Uterus (tissue), 4 donors: ENCODE measurements around the gene NAB2. TPM values are rescaled to one million over a fixed set of nuclear protein-coding genes. Genes with fewer than 3 reads are reported as not detected.
"Not testable (repeated sequence)": the region's sequence is repeated elsewhere in the genome, so short reads cannot be mapped to it uniquely, and the experiment has no call there.

Experiments used
- DNase-seq, 2 donors: peaks; one replicate each; pipeline ENCODE4 v3.0.0-alpha.2; 2019 to 2020
- H3K27ac ChIP-seq, 2 donors: fragments of 200-600 bp; sonication (generic); 1 replicate in 1 of 2; 2 replicates in 1 of 2; pipeline ENCODE4 v1.5.1; 2016 to 2018
- H3K27me3 ChIP-seq, 2 donors: fragments of 200-600 bp; sonication (generic); one replicate each; pipeline ENCODE4 v1.5.1; 2018 to 2019; ENCODE audit warnings: control low read depth in 1 of 2
- H3K36me3 ChIP-seq, 2 donors: fragments of 200-600 bp; sonication (generic); one replicate each; pipeline ENCODE4 v1.5.1; 2019; ENCODE audit warnings: control low read depth in 1 of 2
- H3K4me1 ChIP-seq, 2 donors: fragments of 200-600 bp; sonication (generic); one replicate each; pipeline ENCODE4 v1.5.1; 2018 to 2019; ENCODE audit warnings: control low read depth in 1 of 2
- H3K4me3 ChIP-seq, 2 donors: fragments of 200-600 bp; sonication (generic); 1 replicate in 1 of 2; 2 replicates in 1 of 2; pipeline ENCODE4 v1.5.1; 2018 to 2019; ENCODE audit warnings: mild to moderate bottlenecking in 1 of 2
- H3K9me3 ChIP-seq, 2 donors: fragments of 200-600 bp; sonication (generic); one replicate each; pipeline ENCODE4 v1.5.1; 2019; ENCODE audit warnings: control low read depth in 1 of 2
- CTCF ChIP-seq, 4 experiments: fragments of 200-600 bp in 2 of 4; fragments of 450-650 bp in 2 of 4; sonication (generic) in 2 of 4; IDR thresholded peaks; one replicate each; pipeline ENCODE4 v1.5.1; 2016 to 2019; ENCODE audit warnings: antibody characterized with exemption in 4 of 4, mild to moderate bottlenecking in 2 of 4, moderate library complexity in 1 of 4
- POLR2A ChIP-seq, 2 donors: fragments of 450-650 bp; IDR thresholded peaks; one replicate each; pipeline ENCODE4 v1.6.1; 2016; ENCODE audit warnings: antibody characterized with exemption in 2 of 2, mild to moderate bottlenecking in 1 of 2, moderate library complexity in 1 of 2
- intact Hi-C: fragments of 100-400 bp; cut with DNase I; formaldehyde crosslinking; loops from one replicate; pipeline ENCODE4 v1.15.1; 2023; ENCODE audit warnings: low total_unique reads
- total RNA-seq, 4 donors: library from RNA; depleted of rRNA in 3 of 4; stranded (reverse); fragments of >200 nt in 3 of 4; gene quantifications; one replicate each; pipeline versions ENCODE4 v1.1.0 to v1.2.4, GENCODE V29; 2014 to 2023
- donor health status: DM: yes; HTN: yes; CAD: no.

The NAB2 gene
- total RNA-seq, 4 donors from 2014 or later = 9.1 to 85.8 (median 33.9) TPM

- Histone ChIP-seq H3K4me3 (no peak overlapping the region), H3K36me3 (no peaks in the 10 kb centered on the region), H3K4me1 (peaks cover 0 to 9% of the 10 kb centered on the region in 2 donors), H3K9me3 (no peaks in the 10 kb centered on the region), H3K27ac (no peak overlapping the region), H3K27me3 (no peaks in the 10 kb centered on the region)
- TF ChIP-seq CTCF (IDR thresholded peaks at IDR 0.05) = no peak
- no peak for DNase-seq
- intact Hi-C loops = no loop called here
These were observed 27.8 kb downstream of the NAB2 start for GRCh38 chr12:57116580-57117281.

- no peaks in the 10 kb centered on the region for H3K27me3 ChIP-seq
- no peak for DNase-seq
- intact Hi-C loops = no loop called here
- no peak overlapping the region for H3K4me3 ChIP-seq
- H3K36me3 ChIP-seq = no peaks in the 10 kb centered on the region
- no peak overlapping the region for H3K27ac ChIP-seq
- TF ChIP-seq POLR2A (IDR thresholded peaks at IDR 0.05) = no peak
- TF ChIP-seq CTCF (IDR thresholded peaks at IDR 0.05) = no peak
- no peaks in the 10 kb centered on the region for H3K9me3 ChIP-seq
- H3K4me1 ChIP-seq = no peaks in the 10 kb centered on the region
These were observed 29.9 kb downstream of the NAB2 start for GRCh38 chr12:57118711-57119271.

GRCh38 chr12:57119294-57120085 is 30.6 kb downstream of the NAB2 start:
- no peak for TF ChIP-seq POLR2A (IDR thresholded peaks at IDR 0.05)
- TF ChIP-seq CTCF (IDR thresholded peaks at IDR 0.05) = no peak
- no peak for DNase-seq
- intact Hi-C loops = no loop called here
- Histone ChIP-seq H3K27me3 (no peaks in the 10 kb centered on the region), H3K27ac (no peak overlapping the region), H3K4me1 (no peaks in the 10 kb centered on the region), H3K4me3 (no peak overlapping the region), H3K9me3 (no peaks in the 10 kb centered on the region), H3K36me3 (no peaks in the 10 kb centered on the region)

- H3K27ac ChIP-seq, H3K9me3 ChIP-seq, H3K36me3 ChIP-seq, DNase-seq, H3K4me1 ChIP-seq, H3K27me3 ChIP-seq, H3K4me3 ChIP-seq, intact Hi-C loops: not testable (repeated sequence)
These were observed 31.8 kb downstream of the NAB2 start for GRCh38 chr12:57120718-57121117.

GRCh38 chr12:57123813-57124212 is 34.9 kb downstream of the NAB2 start:
- TF ChIP-seq POLR2A (IDR thresholded peaks at IDR 0.05) (no peak), CTCF (IDR thresholded peaks at IDR 0.05) (no peak)
- no peaks in the 10 kb centered on the region for H3K9me3 ChIP-seq
- no peak overlapping the region for H3K4me3 ChIP-seq
- H3K36me3 ChIP-seq = no peaks in the 10 kb centered on the region
- no peaks in the 10 kb centered on the region for H3K4me1 ChIP-seq
- no peaks in the 10 kb centered on the region for H3K27me3 ChIP-seq
- intact Hi-C loops = no loop called here
- H3K27ac ChIP-seq = no peak overlapping the region
- no peak for DNase-seq
